NCI-H446 (cell line): ENCODE measurements around the gene CCDC57.
"Not testable (repeated sequence)": the region's sequence is repeated elsewhere in the genome, so short reads cannot be mapped to it uniquely, and the experiment has no call there.

Source experiments
- DNase-seq, 2 experiments: peaks; one replicate each; lab custom pipeline; 2025; lab: John Stamatoyannopoulos, UW

CCDC57 gene

DNA sequence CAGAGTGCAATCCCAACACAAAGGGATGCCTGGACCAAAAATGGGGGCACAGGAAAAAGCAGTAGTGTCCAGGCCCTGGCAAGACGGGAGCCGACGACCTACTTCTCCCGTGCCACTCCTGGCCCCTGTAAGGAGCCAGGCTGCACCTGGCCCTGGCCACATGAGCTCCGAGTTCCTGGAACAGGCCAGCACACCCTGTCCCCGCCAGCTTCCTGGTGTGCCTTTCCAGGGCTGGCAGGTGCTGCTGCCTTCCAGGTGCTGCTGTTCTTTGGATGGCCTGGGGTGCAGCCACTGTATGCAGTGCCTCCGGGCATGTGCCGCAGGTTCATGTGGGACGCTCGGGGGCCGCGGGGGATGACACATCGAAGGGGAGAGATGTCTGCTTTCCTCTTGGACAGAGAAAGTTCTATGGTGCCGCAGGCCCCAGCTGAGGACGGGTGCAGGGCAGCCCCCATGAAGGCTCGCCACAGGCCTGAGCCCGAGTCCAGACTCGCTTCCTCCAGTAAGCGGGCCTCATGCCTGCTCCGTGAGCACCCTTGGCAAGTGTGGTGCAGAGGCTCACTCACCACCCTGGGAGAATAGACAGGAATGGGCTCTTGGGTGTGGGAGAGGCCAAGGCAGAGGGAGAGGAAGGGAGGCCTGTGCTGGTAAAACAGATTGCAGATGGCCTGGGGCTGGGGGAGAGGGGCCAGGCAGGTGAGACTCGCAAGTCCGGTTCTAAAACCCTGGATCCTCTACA is 59.9 kb downstream of the CCDC57 start:
- no peak for DNase-seq

DNA sequence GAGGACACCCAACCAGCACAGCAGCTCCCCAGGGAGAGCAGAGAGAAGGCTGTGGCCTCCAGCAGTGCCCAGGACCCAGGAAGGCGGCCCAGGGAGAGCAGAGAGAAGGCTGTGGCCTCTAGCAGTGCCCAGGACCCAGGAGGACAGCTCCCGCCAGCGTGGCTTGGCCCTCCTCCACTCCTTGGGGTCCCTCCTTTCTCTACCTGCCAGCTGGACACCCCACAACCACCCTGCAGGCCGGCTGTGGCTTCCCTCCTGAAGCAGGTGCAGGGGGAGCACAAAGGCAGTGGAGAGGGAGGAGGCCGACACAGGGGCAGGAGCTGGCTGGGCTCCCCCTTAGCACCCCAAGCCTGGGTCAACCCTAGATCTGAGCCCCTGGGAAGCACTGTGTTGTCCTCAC is 60.5 kb downstream of the CCDC57 start:
- DNase-seq, result no peak

DNA sequence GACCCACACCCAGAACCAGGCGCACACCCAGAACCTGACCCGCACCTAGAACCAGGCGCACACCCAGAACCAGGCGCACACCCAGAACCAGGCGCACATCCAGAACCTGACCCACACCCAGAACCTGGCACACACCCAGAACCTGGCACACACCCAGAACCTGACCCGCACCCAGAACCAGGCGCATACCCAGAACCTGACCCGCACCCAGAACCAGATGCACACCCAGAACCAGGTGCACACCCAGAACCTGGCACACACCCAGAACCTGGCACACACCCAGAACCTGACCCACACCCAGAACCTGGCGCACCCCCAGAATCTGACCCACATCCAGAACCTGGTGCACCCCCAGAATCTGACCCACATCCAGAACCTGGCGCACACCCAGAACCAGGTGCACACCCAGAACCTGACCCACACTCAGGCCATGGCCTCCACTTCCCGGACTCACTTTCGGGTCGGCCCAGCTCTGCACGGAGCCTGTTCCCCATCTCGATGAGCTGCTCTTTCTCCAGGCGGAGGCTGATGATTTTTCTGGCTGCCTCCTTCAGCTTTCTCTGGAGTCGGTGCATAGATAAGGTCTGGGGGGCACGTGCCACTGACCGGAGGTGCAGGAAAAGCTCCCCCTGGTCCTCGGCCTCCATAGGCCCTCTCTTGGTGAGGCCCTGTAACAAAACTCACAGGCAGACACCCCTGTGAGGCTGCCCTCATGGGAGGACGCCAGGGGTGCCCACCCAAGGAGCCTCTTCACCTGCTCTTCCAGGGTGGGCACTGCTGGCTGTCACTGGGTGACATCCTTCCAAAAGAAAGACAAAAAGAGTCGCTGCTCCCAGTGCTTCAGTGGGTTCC is 61.3 kb downstream of the CCDC57 start:
- no peak for DNase-seq

DNA sequence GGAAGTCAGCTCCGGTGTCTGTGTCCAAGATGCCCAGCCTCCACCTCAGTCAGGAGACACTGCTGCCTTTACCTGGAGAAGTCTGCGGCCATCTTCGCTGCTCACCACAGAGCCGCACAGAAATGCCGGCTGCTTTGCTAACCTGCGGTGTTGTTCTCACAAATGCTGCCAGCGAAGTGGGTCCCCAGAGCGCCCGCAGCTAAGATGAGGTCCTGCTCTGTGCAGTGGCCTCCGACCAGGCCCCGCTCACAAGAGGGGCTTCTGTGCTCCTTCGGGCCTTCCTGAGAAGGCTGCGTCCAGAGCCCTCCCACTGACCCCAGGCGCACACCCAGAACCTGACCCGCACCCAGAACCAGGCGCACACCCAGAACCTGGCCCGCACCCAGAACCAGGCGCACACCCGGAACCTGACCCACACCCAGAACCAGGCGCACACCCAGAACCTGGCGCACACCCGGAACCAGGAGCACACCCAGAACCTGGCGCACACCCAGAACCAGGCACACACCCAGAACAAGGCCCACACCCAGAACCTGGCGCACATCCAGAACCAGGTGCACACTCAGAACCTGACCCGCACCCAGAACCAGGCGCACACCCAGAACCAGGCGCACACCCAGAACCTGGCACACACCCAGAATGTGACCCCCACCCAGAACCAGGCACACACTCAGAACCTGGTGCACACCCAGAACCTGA is 63.1 kb downstream of the CCDC57 start:
- no peak for DNase-seq

DNA sequence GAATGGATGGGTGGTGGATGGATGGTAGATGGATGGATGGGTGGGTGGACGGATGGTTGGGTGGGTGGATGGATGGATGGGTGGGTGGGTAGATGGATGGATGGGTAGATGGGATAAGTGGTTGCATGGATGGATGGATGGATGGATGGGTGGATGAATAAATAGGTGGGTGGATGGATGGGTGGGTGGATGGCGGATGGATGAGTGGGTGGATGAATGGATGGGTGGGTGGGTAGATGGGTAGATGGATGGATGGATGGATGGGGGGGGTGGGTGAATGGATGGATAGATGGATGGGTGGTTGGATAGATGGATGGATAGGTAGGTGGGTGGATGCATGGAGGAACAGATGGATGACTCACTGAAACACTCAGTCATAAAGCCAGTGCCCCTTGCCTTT is 63.6 kb downstream of the CCDC57 start:
- no peak for DNase-seq

DNA sequence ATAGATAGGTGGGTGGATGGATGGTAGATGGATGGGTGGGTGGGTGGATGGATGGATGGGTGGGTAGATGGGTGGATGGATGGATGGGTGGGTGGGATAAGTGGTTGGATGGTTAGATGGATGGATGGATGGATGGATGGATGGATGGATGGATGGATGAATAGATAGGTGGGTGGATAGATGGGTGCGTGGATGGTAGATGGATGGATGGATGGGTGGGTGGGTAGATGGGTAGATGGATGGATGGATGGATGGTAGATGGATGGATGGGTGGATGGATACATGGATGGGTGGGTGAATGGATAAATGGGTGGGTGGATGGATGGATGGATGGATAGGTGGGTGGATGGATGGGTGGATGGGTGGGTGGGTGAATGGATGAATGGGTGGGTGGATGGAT is 64.6 kb downstream of the CCDC57 start:
- DNase-seq, result no peak

DNA sequence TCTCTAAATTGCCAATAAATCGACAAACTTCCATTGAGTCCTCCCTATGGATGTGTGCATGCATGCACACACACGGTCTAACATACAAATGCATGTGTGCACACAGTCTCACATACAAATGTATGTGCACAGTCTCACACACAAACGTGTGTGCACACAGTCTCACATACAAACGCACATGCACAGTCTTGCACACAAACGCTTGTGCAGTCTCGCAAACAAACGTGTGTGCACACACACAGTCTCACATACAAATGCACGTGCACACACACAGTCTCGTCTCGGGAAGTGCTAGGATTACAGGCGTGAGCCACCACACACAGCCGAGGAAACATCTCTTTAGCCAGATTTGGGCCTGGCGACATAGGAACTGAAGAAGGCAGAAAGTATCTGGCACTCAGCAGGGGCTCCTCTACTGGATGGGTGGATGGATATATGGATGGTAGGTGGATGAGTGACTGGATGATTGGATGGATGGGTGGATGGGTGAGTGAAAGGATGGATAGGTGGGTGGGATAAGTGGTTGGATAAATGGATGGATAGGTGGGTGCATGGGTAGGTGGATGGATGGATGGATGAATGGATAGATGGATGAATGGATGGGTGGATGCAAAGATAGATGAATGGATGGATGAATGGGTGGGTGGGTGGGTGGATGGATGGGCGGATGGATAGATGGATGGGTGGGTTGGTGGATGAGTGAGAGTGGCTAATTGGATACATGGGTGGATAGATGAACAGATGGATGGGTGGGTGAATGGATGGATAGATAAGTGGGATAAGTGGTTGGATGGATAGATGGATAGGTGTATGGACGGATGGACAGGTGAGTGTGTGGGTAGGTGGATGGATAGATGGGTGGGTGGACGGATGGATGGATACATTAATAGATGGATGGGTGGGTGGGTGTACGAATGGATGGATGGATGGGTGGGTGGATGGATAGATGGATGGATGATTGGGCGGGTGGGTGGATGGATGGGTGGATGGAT is 65.7 kb downstream of the CCDC57 start:
- no peak for DNase-seq

DNA sequence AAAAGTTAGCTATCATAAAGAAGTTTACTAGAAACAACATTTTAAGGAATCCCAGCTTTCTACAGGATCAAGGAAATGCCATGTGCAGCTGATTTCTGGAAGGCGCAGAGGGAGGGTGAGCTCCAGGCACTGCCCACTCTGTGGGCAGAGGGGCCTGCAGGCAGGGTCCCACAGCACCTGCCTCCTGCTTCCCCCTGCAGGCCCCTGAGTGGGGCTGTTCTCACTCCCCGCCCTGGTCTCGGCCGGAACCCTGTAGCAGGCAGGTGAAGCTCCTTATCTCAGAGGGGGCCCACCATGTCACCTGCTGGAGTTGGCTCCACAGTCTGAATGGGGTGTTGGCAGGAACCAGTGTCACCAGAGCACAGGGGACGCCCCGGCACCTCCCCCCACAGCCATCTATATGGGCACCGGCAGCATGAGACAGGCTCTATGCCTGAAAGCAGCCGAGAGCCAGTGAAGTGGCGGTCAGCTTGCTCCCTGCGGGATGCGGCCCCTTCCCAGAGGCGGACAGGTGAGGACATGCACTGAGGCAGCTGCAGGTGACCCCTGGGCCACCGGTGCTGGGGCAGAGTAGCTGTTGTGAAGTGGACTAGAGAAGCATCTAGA is 67.0 kb downstream of the CCDC57 start:
- no peak for DNase-seq

DNA sequence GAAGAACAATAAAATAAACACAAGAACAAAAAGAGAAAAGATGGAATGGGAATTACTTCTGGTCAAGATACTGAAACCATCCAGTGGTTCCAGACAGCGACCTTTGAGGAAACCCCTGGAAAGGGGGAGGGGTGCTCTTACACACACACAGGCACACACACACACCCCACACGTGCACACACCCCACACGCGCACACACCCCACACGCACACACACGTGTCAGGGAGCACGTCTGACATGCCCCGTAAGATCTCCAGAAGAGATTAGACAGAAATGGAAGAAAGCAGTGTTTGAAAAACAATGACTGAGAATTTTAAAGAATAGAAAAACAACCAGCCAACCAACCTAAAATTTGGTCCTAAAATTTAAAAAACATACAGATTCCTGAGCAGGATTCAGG is 69.3 kb downstream of the CCDC57 start:
- DNase-seq, result no peak

DNA sequence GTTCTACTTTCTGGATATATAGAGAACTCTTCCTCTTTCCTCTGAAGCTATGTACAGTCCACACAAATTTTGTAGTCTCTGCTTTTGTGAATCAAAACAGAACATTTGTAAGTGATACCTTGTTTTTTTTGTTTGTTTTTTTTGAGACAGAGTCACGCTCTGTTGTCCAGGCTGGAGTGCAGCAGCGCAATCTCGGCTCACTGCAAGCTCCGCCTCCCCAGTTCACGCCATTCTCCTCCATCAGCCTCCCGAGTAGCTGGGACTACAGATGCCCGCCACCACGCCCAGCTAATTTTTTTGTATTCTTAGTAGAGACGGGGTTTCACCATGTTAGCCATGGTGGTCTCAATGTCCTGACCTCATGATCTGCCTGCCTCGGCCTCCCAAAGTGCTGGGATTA is 72.7 kb downstream of the CCDC57 start:
- DNase-seq, result not testable (repeated sequence)

DNA sequence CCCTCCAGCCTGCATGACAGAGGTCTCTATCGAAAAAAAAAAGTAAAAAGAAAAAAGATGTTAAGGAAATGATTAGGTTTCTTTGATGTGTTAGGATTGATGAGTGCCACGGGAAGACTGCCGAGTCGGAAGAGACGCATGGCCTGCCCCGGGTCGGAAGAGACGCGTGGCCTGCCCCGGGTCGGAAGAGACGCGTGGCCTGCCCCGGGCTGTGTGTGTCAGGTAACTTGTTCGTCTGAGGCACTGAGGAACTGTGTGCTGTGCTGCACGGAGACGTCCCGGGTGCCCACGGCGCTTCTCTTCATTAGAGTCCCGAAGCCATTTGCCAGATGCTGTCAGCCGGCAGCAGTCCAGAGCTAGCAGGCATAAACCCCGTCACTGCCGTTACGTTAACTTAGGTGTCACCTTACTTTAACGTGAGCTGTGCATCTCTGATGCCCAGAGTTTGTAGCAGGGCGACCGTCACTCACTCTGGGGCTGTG is 74.1 kb downstream of the CCDC57 start:
- no peak for DNase-seq

DNA sequence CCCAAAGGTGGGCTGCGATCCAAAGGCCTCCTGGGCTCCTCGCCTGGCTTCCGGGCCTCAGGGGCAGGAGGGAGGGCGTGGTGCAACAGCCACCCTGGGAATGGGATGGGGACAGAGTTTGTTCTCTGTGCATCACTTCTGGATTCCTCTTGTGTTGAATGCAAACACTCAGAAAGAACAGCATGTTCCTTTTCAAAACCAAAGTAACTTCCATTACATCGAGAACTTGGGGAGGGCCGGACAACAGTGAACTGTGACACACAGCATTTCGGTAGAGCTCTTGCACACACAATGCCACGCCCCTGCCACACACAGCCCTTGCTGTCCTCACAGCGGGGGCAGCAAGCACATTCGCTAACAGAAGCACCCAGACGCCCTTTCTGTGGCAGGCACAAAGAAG is 78.5 kb downstream of the CCDC57 start:
- DNase-seq, result no peak

DNA sequence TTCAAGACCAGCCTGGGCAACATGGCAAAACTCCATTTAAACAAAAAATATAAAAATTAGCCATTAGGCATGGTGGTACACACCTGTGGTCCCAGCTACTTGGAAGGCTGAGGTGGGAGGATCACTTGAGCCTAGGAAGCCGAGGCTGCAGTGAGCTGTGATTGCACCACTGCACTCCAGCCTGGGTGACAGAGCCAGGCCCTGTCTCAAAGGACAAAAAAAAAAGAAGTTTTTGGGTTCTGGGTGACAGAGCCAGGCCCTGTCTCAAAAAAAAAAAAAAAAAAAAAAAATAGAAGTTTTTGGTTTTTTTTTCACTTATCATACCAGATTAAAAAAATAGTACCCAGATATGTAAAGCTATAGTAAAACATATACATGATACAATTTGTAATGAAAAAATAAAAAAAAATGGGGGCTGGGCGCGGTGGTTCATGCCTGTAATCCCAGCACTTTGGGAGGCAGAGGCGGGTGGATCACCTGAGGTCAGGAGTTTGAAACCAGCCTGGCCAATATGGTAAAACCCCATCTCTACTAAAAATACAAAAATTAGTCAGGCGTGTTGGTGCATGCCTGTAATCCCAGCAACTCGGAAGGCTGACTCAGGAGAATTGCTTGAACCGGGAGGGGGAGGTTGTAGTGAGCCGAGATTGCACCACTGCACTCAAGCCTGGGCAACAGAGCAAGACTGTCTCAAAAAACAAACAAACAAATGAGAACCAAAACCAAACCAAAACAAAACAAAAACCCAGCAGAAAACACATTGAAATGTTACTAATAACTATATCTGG is 79.3 kb downstream of the CCDC57 start:
- DNase-seq, result not testable (repeated sequence)

DNA sequence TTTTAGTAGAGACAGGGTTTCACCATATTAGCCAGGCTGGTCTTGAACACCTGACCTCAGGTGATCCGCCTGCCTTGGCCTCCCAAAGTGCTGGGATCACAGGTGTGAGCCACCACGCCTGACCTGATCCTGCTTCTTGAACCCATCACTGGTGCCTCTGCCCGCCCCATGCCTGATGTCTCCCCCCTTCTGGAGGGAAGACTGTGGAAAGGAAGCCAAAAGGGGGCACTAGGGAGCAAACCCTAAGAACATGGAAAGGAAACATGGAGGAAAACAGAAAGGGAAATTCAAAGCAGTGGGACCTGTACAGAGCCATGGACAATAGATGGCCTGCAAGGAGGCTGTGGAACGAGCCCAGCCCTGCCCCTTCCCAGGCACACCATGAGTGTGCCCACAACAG is 83.5 kb downstream of the CCDC57 start:
- no peak for DNase-seq

DNA sequence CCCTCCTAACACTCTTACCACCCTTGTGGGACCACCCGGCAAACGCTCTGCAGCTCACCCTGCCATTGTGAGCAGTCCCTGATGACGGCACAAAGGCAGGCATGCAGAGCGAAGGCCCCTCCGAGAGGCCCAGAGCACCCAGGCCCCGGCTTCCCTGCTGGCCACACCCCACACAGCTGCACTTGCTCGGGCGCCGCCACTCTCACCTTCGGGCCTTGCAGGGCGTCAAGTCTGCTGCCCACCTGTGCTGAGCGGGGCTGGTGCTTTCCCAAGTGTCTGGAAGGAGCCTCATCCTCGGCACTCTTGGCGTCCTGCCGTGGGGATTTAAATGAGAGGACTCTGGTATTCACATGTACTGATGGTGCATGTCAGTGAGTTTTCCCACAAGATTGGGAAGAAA is 84.4 kb downstream of the CCDC57 start:
- DNase-seq, result no peak

DNA sequence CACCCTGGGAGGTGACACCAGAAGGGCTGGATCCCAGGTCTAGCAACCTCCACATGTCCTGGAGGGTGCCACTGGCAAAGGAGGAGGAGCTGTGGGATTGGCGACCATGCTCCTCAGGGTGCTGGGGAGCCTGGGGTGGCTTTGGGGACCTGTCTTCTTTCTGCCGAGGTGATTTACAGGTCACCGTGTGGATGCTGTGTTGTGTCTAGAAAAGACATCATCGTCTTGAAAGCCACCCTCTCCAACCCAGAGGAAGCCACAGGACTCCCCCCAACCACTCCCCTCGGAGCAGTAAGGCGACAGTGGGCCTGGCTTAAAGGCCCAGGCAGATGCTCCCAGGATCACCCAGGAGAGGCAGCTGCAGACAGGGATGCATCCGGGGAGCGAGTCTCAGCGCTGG is 84.9 kb downstream of the CCDC57 start:
- no peak for DNase-seq

DNA sequence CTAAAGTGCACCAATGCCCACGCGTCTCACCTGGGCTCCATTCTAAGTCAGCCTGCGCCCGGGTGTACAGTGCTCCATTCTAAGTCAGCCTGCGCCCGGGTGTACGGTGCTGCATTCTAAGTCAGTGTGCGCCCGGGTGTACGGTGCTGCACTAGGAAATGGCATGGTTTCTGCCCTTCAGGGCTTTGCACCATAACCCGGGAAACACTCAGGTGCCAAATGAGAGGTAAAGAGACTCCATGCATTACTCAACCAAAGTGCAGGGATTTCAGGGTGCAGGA is 85.4 kb downstream of the CCDC57 start:
- no peak for DNase-seq

DNA sequence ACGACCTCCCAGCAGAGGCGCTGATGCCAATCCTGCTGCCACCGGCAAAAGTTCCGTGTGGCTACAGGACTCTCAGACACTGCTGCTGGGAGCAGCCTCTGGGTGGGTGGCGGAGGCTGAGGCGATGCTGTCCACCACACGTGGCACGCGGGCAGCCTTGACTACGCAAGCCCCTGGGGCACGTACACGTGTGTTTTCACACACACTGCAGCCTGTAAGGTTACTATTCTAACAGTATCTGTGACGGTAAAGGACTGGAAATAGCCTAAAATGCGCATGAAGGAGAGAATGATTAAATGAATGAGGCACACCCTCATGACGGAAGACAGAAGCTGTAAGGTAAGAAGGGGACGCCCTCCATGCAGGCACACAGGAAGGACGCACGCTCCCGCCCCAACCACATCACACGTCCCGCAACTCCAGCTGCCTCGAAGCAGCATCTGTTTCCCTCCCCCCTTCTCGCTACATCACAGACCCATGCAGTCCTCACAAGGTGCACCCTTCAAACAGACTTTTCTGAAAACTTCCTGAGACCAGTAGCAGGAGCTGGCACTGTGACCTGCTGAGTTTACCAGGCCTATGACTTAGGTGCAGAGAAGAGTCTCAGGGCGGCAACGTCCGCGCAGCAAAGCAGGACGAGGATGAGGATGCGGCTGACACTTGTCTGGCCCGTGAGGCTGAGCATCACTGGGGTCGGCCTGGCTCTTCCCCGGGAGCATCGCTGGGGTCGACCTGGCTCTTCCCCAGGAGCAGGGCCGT is 85.9 kb downstream of the CCDC57 start:
- no peak for DNase-seq

DNA sequence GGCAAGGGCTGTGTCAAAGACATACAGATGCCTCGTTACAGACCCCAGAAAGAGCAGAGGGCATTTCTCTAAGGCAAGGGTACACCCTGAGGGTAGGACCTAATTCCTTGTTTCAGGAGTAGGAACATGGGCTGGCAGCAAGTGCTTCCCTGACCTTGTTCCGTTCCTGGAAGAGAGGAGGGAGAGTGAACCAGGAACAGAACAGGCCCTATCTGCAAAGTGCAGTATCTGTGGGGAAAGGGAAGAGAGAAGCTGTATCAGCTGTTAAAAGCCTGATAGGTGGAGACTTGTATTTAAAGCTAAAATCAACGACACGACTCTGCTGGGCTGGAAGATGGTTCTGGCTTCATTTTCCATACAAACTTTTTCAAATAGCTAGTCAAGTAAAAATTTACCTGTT is 88.5 kb downstream of the CCDC57 start:
- no peak for DNase-seq
